GM19023 (cell line): ENCODE data around the gene BMP3.
"Not testable (repeated sequence)": the region's sequence is repeated elsewhere in the genome, so short reads cannot be mapped to it uniquely, and the experiment has no call there.

Experiments used
- ATAC-seq: cut with Tn5 transposase; IDR thresholded peaks from one replicate; pipeline ENCODE4 v1.9.1; 2021; ENCODE audit warnings: mild to moderate bottlenecking, moderate library complexity; ENCODE audit not compliant: unreplicated experiment

Gene BMP3

DNA sequence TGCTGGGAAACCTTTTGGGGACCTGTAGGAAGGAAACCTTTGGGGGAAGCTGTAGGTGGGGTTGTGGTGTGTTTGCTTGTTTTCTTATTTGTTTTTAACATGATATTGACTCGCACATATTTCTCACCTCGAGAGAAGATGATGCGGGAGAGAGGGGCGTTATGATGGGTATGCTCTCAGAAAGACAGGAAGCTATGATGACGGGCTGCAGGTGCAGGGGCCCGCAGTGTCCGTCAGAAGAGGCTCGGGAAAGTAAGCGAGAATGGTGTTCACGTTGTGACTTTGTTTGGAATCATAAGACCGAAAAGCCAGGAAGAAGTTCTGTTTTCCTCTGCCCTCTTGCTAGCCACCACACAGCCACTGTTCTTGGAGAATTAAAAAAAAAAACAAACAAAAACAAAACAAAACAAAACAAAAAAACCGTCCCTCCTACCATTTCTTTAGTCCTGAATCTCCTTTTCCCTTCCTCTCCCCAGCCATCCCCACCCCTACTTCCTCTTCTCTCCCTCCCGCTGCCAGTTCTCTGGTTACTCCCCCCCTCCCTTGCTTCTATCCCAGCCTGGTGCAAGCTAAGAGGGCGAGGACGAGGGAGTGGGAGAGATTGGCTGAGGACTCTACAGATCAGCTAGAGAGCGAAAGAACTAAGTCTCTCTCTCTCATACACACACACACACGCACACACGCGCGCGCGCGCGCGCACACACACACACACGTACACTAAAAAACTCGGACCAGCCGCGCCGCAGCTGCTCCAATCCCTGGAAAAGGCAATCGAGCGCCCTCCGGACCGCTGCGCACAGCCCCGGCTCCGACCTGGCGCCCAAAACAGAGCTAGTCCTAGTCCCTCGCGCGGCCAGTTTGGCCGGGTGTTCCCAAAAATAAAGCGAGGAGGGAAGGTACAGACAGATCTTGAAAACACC, at the start of gene BMP3:
Gene BMP3 (plus strand): TSS at position 648 of the 920 bp plus-strand sequence. CDS start 577 bp downstream, outside the sequence.
- no peak for ATAC-seq

GRCh38 chr4:80986011-80986410, 44.5 kb upstream of the BMP3 start:
- ATAC-seq = no peak

- peak; percentile 83 for ATAC-seq
These were observed 40.5 kb upstream of the BMP3 start for GRCh38 chr4:80989921-80990544.

DNA sequence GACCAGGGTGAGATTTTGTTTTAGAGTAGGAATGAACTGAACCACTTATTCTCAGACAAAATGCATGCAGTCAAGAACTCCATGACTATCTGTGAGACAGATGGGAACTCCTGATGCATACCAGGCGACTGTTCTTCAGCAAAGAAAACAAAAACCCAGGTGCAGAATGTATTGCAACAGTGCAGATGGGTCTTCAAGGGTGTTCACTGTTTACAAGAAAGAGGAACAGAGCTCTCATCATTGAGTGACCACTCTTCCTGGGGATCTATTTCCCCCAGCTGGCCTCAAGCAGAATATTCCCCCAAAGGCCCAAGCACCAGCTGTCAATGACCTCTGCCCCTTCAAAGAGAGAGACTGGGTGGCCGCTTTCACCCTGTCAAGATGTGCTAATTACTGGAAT, 39.7 kb upstream of the BMP3 start:
- no peak for ATAC-seq

GRCh38 chr4:80999943-81000342, 30.6 kb upstream of the BMP3 start:
- ATAC-seq = no peak

- ATAC-seq = peak; percentile 98
These were observed 26.9 kb upstream of the BMP3 start for GRCh38 chr4:81003597-81004111.

- no peak for ATAC-seq
These were observed 23.1 kb upstream of the BMP3 start for GRCh38 chr4:81007417-81007816.

DNA sequence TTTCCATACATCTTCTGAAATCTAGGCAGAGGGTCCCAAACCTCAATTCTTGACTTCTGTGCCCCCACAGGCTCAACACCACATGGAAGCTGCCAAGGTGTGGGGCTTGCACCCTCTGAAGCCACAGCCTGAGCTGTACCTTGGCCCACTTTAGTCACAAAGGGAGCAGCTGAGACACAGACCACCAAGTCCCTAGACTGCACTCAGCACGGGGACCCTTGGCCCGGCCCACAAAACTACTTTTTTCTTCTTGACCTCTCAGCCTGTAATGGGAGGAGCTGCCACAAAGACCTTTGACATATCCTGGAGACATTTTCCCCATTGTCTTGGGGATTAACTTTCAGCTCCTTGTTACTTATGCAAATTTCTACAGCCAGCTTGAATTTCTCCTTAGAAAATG, 13.9 kb upstream of the BMP3 start:
- not testable (repeated sequence) for ATAC-seq

- no peak for ATAC-seq
These were observed 11.5 kb upstream of the BMP3 start for GRCh38 chr4:81019006-81019405.

DNA sequence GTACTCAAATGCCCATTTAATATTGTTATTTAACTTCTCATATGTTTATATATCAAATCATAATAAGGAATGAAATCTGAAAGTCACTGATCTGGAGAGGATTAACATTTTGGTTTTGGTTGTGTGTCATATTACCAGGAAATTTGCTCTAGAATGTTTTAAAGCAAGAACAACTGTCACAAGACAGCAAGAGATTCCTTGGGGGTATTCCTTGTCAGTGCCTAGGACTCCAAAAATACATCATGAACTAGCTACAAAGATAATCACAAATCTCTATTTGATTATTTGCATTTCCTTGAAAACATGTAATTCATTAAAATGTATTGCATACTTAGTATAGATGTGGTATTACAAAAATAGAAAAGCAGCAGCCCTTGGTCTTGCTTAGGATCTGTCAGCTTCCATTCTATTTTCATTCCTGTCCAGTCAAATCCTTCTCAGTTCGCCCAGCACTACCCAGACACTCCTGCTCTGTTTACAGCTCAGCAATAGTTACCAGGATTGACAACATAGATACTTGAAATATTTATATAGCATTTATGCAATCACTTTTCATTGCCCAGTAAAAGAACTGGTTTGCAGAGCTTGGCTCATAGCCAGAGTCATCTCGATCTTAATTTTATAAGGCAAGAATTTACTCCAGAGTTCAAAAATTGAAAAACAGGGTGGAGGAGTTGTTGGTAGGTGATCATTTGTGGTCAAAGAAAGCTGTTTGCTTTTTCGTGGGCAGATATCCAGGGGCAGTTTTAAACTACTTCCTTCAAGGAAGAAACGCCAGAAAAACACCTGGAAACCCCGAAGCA, 9.2 kb upstream of the BMP3 start:
- ATAC-seq = no peak

DNA sequence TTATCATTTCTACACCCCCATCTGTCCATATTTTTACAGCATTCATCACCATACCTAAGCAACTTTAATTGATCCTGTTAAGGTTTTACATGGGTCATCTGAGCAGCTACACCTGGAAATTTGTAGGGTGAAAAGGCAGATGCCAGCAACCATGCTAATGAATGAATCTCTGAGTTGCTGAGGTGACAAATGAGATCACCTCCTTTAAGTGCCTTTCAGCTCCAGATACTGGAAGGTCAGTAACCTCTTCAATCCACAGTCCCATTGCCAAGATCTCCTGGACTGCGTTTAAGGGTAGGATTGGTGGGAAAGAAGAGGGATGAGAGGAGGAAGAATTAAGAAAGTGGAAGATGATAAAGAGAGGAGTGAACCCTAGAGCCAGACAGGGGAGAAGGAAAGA, 8.5 kb upstream of the BMP3 start:
- no peak for ATAC-seq

GRCh38 chr4:81023484-81023883, 7.0 kb upstream of the BMP3 start:
- ATAC-seq = no peak

GRCh38 chr4:81030981-81031791, 678 bp downstream of the BMP3 start:
- ATAC-seq = no peak

GRCh38 chr4:81031796-81032551, 1.5 kb downstream of the BMP3 start:
- ATAC-seq = no peak

DNA sequence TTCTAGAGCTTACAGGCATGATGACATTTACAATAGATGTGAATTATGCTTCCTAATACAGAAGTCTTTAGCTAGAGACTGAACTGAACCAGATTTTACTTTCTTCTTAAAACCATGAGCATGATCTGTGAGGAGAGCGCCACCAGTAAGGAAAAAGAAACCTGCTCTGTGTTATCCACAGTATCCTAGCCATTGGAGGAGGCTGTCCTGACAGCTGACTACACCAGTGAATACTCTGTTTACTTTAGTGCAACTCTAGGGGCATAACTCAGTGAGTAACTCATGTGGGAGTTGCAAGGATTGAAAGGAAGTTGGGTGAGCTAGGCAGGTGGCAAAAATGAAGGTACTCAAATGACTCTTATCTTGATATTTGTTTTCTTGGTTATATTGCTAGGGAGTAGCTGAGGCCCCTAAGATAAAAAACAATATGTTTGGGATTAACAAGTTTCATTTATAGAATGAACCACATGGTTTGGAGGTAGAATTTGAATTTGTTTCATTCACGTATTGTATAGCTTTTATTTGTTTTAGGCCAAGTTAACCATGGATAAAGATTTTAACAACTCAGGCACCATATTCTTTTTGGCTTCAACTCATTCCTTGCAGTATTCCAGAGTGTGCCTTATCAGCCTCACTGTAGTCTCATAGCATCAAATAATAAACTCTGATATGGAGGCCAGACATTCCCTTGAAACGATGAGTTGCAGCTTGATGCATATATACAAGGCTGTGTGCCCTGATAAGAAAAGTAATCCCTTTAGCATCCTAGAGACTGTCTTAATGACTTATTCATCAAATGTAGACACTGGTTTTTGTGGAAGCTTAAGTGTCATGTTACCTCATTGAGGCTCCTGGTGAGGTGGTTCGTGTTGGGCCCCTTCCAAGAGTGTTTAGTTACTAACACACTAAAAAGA, 2.5 kb downstream of the BMP3 start:
- no peak for ATAC-seq

GRCh38 chr4:81038636-81039350, 8.3 kb downstream of the BMP3 start:
- ATAC-seq = no peak

DNA sequence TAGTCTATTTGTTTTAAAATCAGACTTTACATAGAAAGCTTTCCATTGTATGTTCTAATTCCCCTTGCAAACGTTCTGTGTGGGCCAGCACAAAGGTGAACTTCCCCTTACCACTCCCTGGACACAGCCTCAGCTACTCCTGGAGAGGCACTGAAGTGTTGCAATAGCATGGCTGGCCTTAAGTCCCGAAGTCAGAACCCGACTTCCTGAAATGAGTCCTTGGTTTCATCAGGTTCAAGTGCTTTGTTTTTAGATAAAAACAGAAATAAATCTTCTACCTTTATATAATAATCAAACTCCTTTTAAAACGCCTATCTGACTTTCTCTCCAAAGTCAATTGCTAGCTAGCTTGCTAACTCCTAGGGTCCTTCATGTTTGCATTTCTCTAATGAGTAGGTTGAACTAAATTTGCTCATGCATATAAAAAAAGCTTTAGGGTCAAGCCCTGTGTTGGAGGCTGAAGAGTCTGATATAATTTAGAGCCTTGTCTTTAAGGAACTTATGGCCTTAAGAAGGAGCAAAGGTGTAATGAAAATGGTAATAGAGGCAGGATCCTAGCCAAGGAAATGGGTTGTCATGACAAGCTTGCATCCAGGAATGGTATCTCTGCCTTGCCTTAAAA, 9.0 kb downstream of the BMP3 start:
- no peak for ATAC-seq
